Measurements from ENCODE around the gene UBR2.
A peak's percentile ranks its signal among the peaks of the same experiment; 100 is the strongest.

Gene UBR2

DNA sequence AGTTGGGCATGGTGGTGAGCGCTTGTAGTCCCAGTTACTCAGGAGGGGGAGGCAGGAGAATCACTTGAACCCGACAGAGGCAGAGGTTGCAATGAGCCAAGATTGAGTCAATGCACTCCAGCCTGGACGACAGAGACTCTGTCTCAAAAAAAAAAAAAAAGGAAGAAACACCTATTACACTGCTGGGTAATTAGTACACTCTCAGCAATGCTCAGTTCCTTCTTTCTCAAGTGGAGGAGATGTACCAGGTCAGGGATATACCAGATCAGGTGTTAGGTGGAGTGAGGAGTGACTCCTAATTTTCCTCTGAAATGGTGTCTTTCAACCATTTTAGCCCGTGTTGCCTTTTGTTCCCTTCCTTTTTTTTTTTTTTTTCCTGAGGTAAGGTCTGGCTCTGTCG, 30.0 kb upstream of the UBR2 start:
- H2AFZ ChIP-seq (ENCODE audit: low read depth, low read length): no peak overlapping the region
- no peak overlapping the region for H3K27ac ChIP-seq (ENCODE audit: low read length)

DNA sequence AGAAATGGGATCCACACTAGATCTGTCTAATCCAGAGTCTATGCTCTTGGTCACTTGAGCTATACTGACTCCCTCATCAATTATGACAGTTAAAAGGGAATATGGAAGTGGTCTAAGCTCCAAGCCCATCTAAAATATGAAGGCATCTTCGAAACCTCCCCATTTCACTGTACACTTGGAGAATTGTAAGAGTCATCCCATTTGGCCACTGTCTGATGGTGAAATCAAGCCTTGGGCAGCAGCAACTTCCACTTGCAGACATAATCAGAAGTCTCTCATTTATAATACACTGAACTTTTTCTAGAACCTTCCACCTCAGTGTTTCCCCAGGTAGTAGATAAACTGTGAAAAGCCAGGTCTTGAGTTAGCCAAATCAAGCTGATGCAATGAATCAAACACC, 26.3 kb upstream of the UBR2 start:
- Histone ChIP-seq H3K27me3 (ENCODE audit: low read depth, low read length) (no peaks in the 10 kb centered on the region), H3K27ac (ENCODE audit: low read length) (no peak overlapping the region), H3K4me2 (ENCODE audit: low read length) (no peak overlapping the region), H2AFZ (ENCODE audit: low read depth, low read length) (no peak overlapping the region), H3K4me3 (ENCODE audit: low read length) (no peak overlapping the region), H3K79me2 (ENCODE audit: low read length) (no peaks in the 10 kb centered on the region), H3K9ac (ENCODE audit: low read length) (no peak overlapping the region), H4K20me1 (ENCODE audit: insufficient read depth, low read length) (no peaks in the 10 kb centered on the region), H3K4me1 (ENCODE audit: low read length) (peaks cover 28% of the 10 kb centered on the region), H3K9me3 (ENCODE audit: insufficient read depth, low read length) (no peaks in the 10 kb centered on the region), H3K36me3 (replicated peaks; ENCODE audit: low read depth, low read length) (no peaks in the 10 kb centered on the region)
- TF ChIP-seq, protein P1, sequence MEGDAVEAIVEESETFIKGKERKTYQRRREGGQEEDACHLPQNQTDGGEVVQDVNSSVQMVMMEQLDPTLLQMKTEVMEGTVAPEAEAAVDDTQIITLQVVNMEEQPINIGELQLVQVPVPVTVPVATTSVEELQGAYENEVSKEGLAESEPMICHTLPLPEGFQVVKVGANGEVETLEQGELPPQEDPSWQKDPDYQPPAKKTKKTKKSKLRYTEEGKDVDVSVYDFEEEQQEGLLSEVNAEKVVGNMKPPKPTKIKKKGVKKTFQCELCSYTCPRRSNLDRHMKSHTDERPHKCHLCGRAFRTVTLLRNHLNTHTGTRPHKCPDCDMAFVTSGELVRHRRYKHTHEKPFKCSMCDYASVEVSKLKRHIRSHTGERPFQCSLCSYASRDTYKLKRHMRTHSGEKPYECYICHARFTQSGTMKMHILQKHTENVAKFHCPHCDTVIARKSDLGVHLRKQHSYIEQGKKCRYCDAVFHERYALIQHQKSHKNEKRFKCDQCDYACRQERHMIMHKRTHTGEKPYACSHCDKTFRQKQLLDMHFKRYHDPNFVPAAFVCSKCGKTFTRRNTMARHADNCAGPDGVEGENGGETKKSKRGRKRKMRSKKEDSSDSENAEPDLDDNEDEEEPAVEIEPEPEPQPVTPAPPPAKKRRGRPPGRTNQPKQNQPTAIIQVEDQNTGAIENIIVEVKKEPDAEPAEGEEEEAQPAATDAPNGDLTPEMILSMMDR (IDR thresholded peaks at IDR 0.05; ENCODE audit: low read depth, low read length): no peak
- no peak for TF ChIP-seq EZH2phosphoT487 (IDR thresholded peaks at IDR 0.05; ENCODE audit: low read depth)

More for the DNA sequence above, 30.0 kb upstream of the UBR2 start:
- peaks cover 54% of the 10 kb centered on the region for H3K4me1 ChIP-seq (ENCODE audit: low read length)
- peak overlapping the region; percentile 31 for H3K4me2 ChIP-seq (ENCODE audit: low read length)
- H3K36me3 ChIP-seq (replicated peaks; ENCODE audit: low read depth, low read length): no peaks in the 10 kb centered on the region
- no peaks in the 10 kb centered on the region for H4K20me1 ChIP-seq (ENCODE audit: insufficient read depth, low read length)
- no peaks in the 10 kb centered on the region for H3K79me2 ChIP-seq (ENCODE audit: low read length)
- H3K4me3 ChIP-seq (ENCODE audit: low read length): no peak overlapping the region
- no peak for TF ChIP-seq EZH2phosphoT487 (IDR thresholded peaks at IDR 0.05; ENCODE audit: low read depth)
- TF ChIP-seq, protein P1 (IDR thresholded peaks at IDR 0.05; ENCODE audit: low read depth, low read length): no peak
- no peaks in the 10 kb centered on the region for H3K9me3 ChIP-seq (ENCODE audit: insufficient read depth, low read length)
- H3K27me3 ChIP-seq (ENCODE audit: low read depth, low read length): no peaks in the 10 kb centered on the region
- H3K9ac ChIP-seq (ENCODE audit: low read length): no peak overlapping the region

DNA sequence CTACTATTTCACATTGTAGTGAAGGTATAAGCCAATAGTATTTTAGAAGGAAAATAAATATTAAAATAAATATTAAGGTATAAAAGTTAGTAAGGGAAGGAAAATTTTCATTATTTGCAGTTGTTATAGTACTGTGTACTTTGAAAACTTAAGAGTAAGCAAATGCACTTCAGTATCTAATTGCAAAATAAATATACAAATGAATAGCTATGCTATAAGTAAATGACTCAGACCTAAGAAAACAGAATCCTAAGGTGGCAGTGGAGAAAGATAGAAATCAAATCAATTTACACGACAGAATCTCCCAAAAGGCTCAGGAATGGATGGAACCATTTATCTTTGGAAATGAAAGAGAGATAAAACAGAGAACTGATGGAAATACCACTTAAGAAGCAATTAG, 24.7 kb upstream of the UBR2 start:
- no peak overlapping the region for H3K4me3 ChIP-seq (ENCODE audit: low read length)
- H3K4me1 ChIP-seq (ENCODE audit: low read length): peaks cover 16% of the 10 kb centered on the region
- no peak overlapping the region for H3K9ac ChIP-seq (ENCODE audit: low read length)
- no peak overlapping the region for H2AFZ ChIP-seq (ENCODE audit: low read depth, low read length)
- H3K79me2 ChIP-seq (ENCODE audit: low read length): no peaks in the 10 kb centered on the region
- no peaks in the 10 kb centered on the region for H3K36me3 ChIP-seq (replicated peaks; ENCODE audit: low read depth, low read length)
- TF ChIP-seq, protein P1 (IDR thresholded peaks at IDR 0.05; ENCODE audit: low read depth, low read length): no peak
- TF ChIP-seq EZH2phosphoT487 (IDR thresholded peaks at IDR 0.05; ENCODE audit: low read depth): no peak
- no peak overlapping the region for H3K27ac ChIP-seq (ENCODE audit: low read length)
- H3K9me3 ChIP-seq (ENCODE audit: insufficient read depth, low read length): no peaks in the 10 kb centered on the region
- H3K27me3 ChIP-seq (ENCODE audit: low read depth, low read length): no peaks in the 10 kb centered on the region
- H4K20me1 ChIP-seq (ENCODE audit: insufficient read depth, low read length): no peaks in the 10 kb centered on the region
- no peak overlapping the region for H3K4me2 ChIP-seq (ENCODE audit: low read length)

DNA sequence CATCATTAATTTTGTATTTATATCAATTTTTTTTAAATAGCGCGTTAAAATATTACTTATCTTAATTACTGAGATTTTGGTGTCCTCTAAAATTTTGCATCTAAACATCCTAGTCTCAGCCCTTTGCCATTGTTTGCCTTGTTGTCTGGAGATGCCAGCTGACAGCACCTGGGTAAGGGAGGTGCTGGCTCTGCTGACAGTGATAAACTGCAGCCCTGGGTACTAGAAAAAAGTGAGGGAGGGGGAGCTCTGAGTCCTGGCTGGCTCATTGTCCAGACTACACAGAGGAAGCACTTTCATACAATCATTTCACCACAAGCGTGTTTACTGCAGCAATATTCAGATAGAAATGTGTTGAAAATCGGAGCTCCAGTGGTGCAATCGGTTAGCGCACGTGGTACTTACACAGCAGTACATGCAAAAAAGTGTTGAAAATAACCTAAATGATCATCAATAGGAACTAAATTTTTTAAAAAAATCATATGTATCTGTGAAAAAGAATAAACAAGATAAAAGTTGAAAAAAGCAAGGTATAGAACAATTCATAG, 18.5 kb upstream of the UBR2 start:
- Histone ChIP-seq H3K27me3 (ENCODE audit: low read depth, low read length) (no peaks in the 10 kb centered on the region), H3K36me3 (replicated peaks; ENCODE audit: low read depth, low read length) (no peaks in the 10 kb centered on the region), H3K79me2 (ENCODE audit: low read length) (no peaks in the 10 kb centered on the region), H2AFZ (ENCODE audit: low read depth, low read length) (no peak overlapping the region), H3K9me3 (ENCODE audit: insufficient read depth, low read length) (no peaks in the 10 kb centered on the region), H3K4me2 (ENCODE audit: low read length) (no peak overlapping the region), H4K20me1 (ENCODE audit: insufficient read depth, low read length) (no peaks in the 10 kb centered on the region), H3K27ac (ENCODE audit: low read length) (no peak overlapping the region), H3K9ac (ENCODE audit: low read length) (no peak overlapping the region), H3K4me3 (ENCODE audit: low read length) (no peak overlapping the region), H3K4me1 (ENCODE audit: low read length) (peaks cover 19% of the 10 kb centered on the region)
- no peak for TF ChIP-seq EZH2phosphoT487 (IDR thresholded peaks at IDR 0.05; ENCODE audit: low read depth)
- TF ChIP-seq, protein P1 (IDR thresholded peaks at IDR 0.05; ENCODE audit: low read depth, low read length): no peak

Measured in OCI-LY3 (cell line).